IMR-90 (cell line): ENCODE data around the gene MEIS1. TPM values are rescaled to one million over a fixed set of nuclear protein-coding genes. Genes with fewer than 3 reads are reported as not detected.
A peak's percentile ranks its signal among the peaks of the same experiment; 100 is the strongest.

ENCODE experiments used
- ATAC-seq: fragments of 200-7000 bp; cut with Tn5 transposase; 2 replicates; pipeline ENCODE4 v1.9.1; 2020; ENCODE audit warnings: low read depth, mild to moderate bottlenecking, moderate library complexity
- BruUV-seq: library from RNA; stranded (reverse); fragments of 400-500 nt; replicated peaks from 2 replicates; lab custom pipeline; 2021; lab: Mats Ljungman, UMichigan
- CTCF ChIA-PET: fragments of 300-600 bp; formaldehyde crosslinking; extraction: SDS; loops from one replicate; lab custom pipeline; 2021; ENCODE audit warnings: antibody characterized with exemption; lab: Yijun Ruan, JAX
- POLR2A ChIA-PET: fragments of 300-600 bp; sonication (Branson Sonifier 250); formaldehyde crosslinking; loops from one replicate; lab custom pipeline; 2022; ENCODE audit warnings: antibody characterized with exemption; ENCODE audit not compliant: unreplicated experiment; lab: Charles Lee
- DNase-seq: peaks from one replicate; pipeline ENCODE4 v3.0.0; 2013
- H2AFZ ChIP-seq: replicated peaks from 2 replicates; pipeline ENCODE3; 2013; ENCODE audit warnings: low read length, mild to moderate bottlenecking; ENCODE audit not compliant: poor library complexity
- H2AK5ac ChIP-seq: 2 replicates; pipeline ENCODE4 v1.6.1; 2013; ENCODE audit warnings: low read depth, low read length, inconsistent platforms
- H2AK9ac ChIP-seq: replicated peaks from 2 replicates; pipeline ENCODE3; 2013; ENCODE audit warnings: mild to moderate bottlenecking, low read depth, low read length, moderate library complexity; ENCODE audit not compliant: poor library complexity
- H2BK120ac ChIP-seq: 2 replicates; pipeline ENCODE4 v1.6.1; 2013; ENCODE audit warnings: low read depth, low read length, inconsistent platforms
- H2BK15ac ChIP-seq: 3 replicates; pipeline ENCODE4 v1.6.1; 2013; ENCODE audit warnings: low read depth, low read length, inconsistent platforms
- H2BK20ac ChIP-seq: 2 replicates; pipeline ENCODE4 v1.6.1; 2013; ENCODE audit warnings: low read depth, mild to moderate bottlenecking, inconsistent platforms, low read length, moderate library complexity
- H2BK5ac ChIP-seq: 2 replicates; pipeline ENCODE4 v1.6.1; 2013; ENCODE audit warnings: mild to moderate bottlenecking, low read depth, low read length, inconsistent platforms; ENCODE audit not compliant: poor library complexity, severe bottlenecking
- H3K14ac ChIP-seq: replicated peaks from 2 replicates; pipeline ENCODE4 v1.6.1; 2013; ENCODE audit warnings: low read depth, low read length, inconsistent platforms
- H3K18ac ChIP-seq: 2 replicates; pipeline ENCODE4 v1.6.1; 2013; ENCODE audit warnings: low read depth, low read length, control low read depth
- H3K23ac ChIP-seq: 2 replicates; pipeline ENCODE4 v1.6.1; 2013; ENCODE audit warnings: low read depth, low read length, inconsistent platforms
- H3K27ac ChIP-seq: 2 replicates; pipeline ENCODE4 v1.5.1; 2013; ENCODE audit warnings: mild to moderate bottlenecking, control low read depth, low read length; ENCODE audit not compliant: insufficient read depth
- H3K27me3 ChIP-seq: 2 replicates; pipeline ENCODE4 v1.6.1; 2013; ENCODE audit warnings: low read length; ENCODE audit not compliant: control insufficient read depth, insufficient read depth
- H3K36me3 ChIP-seq: 2 replicates; pipeline ENCODE4 v1.6.1; 2013; ENCODE audit warnings: low read length, mixed read lengths; ENCODE audit not compliant: control insufficient read depth, insufficient read depth
- H3K4ac ChIP-seq: 2 replicates; pipeline ENCODE4 v1.6.1; 2013; ENCODE audit warnings: low read depth, low read length, inconsistent platforms
- H3K4me1 ChIP-seq: 2 replicates; pipeline ENCODE4 v1.6.1; 2013; ENCODE audit warnings: low read length, mixed read lengths; ENCODE audit not compliant: control insufficient read depth, insufficient read depth
- H3K4me2 ChIP-seq: 2 replicates; pipeline ENCODE4 v1.6.1; 2013; ENCODE audit warnings: low read depth, mild to moderate bottlenecking, control low read depth, low read length, moderate library complexity
- H3K4me3 ChIP-seq: 2 replicates; pipeline ENCODE4 v1.5.1; 2013; ENCODE audit warnings: low read depth, mild to moderate bottlenecking, control low read depth, low read length, moderate library complexity; ENCODE audit not compliant: insufficient read depth
- H3K56ac ChIP-seq: 2 replicates; pipeline ENCODE4 v1.6.1; 2013; ENCODE audit warnings: low read length, inconsistent platforms; ENCODE audit not compliant: insufficient read depth; ENCODE audit errors: extremely low read depth
- H3K79me1 ChIP-seq, 2 experiments: 2 replicates each; pipeline ENCODE4 v1.6.1; 2013; ENCODE audit warnings: low read length in 2 of 2, inconsistent platforms in 1 of 2, low read depth in 1 of 2
- H3K9ac ChIP-seq: 2 replicates; pipeline ENCODE4 v1.6.1; 2013; ENCODE audit warnings: low read depth, low read length, control low read depth
- H3K9me1 ChIP-seq: 2 replicates; pipeline ENCODE4 v1.6.1; 2013; ENCODE audit warnings: low read length, inconsistent platforms; ENCODE audit not compliant: insufficient read depth
- H3K9me3 ChIP-seq: 2 replicates; pipeline ENCODE4 v1.6.1; 2013; ENCODE audit warnings: low read length; ENCODE audit not compliant: control insufficient read depth, insufficient read depth
- H4K20me1 ChIP-seq: 2 replicates; pipeline ENCODE4 v1.6.1; 2013; ENCODE audit warnings: low read length, inconsistent platforms; ENCODE audit not compliant: insufficient read depth
- H4K5ac ChIP-seq: 2 replicates; pipeline ENCODE4 v1.6.1; 2013; ENCODE audit warnings: mild to moderate bottlenecking, low read depth, low read length, control low read depth
- H4K8ac ChIP-seq, 2 experiments: 2 replicates each; pipeline ENCODE4 v1.6.1; 2013; ENCODE audit warnings: low read depth in 2 of 2, low read length in 2 of 2, control low read depth in 1 of 2, inconsistent platforms in 1 of 2
- H4K91ac ChIP-seq: 2 replicates; pipeline ENCODE4 v1.6.1; 2013; ENCODE audit warnings: low read depth, low read length, inconsistent platforms; ENCODE audit not compliant: insufficient read depth
- CEBPB ChIP-seq: IDR thresholded peaks from 2 replicates; pipeline ENCODE4 v1.6.1; 2012; ENCODE audit warnings: low read depth, low read length, improper control_type of control experiment
- WGBS, 2 experiments: methylation state at CpG; one replicate each; pipeline versions ENCODE4 v1.1.5 to v1.1.7; 2013; ENCODE audit warnings: missing lambda C conversion rate in 2 of 2; ENCODE audit not compliant: insufficient read length in 1 of 2; ENCODE audit errors: extremely low coverage in 2 of 2; 5-methylcytosine and 5-hydroxymethylcytosine counted together
- dilution Hi-C: fragments of 300-500 bp; cut with HindIII; formaldehyde crosslinking; loops from one replicate; pipeline ENCODE4 v1.14.3; 2018; ENCODE audit warnings: low sequenced_read_pairs; ENCODE audit not compliant: unreplicated experiment
- in situ Hi-C: fragments of 300-500 bp; cut with MboI; formaldehyde crosslinking; loops from 3 replicates; pipeline ENCODE4 v1.14.3; 2019; ENCODE audit warnings: low sequenced_read_pairs, inconsistent platforms, mixed read lengths
- intact Hi-C: fragments of 100-400 bp; cut with micrococcal nuclease; formaldehyde crosslinking; loops from 2 replicates; pipeline ENCODE4 v1.10.0; 2022
- polyA plus RNA-seq, 3 experiments: library from polyadenylated mRNA; depleted of rRNA; stranded (reverse); fragments of >200 nt; gene quantifications; 2 replicates each; pipeline ENCODE4 v1.2.3, GENCODE V29; 2012; ENCODE audit warnings: low replicate concordance in 1 of 3
- total RNA-seq: library from RNA; depleted of rRNA; stranded (reverse); fragments of >200 nt; gene quantifications from 2 replicates; pipeline ENCODE4 v1.2.3, GENCODE V29; 2012

Gene MEIS1
- total and polyA plus RNA-seq, 2 of the 4 experiments (the other 2 are of a cell fraction) = 54.4 to 157 TPM

- Histone ChIP-seq H3K79me1 (peaks cover 21 to 63% of the 10 kb centered on the region in 2 experiments; a peak in 2 of 4 replicates), H3K56ac (peak overlapping the region; percentile 32; the same call in 1 of the 2 replicates), H3K14ac (no peak overlapping the region), H4K8ac (no peak overlapping the region), H4K5ac (no peak overlapping the region), H3K4ac (no peak overlapping the region), H2BK15ac (no peak overlapping the region), H2AK5ac (no peak overlapping the region), H3K4me2 (no peak overlapping the region), H4K91ac (no peak overlapping the region), H2BK120ac (no peak overlapping the region), H3K9ac (no peak overlapping the region), H3K18ac (no peak overlapping the region), H3K4me3 (no peak overlapping the region), H3K36me3 (peaks cover 28% of the 10 kb centered on the region), H3K9me1 (peaks cover 5% of the 10 kb centered on the region), H3K23ac (no peak overlapping the region), H3K27ac (no peak overlapping the region), H3K4me1 (peaks cover 28% of the 10 kb centered on the region), H4K20me1 (peaks cover 23% of the 10 kb centered on the region; the same call in 1 of the 2 replicates), H2BK5ac (peak overlapping the region; percentile 15), H2BK20ac (no peak overlapping the region), H2AFZ (no peak overlapping the region), H3K9me3 (no peaks in the 10 kb centered on the region), H3K27me3 (no peaks in the 10 kb centered on the region), H2AK9ac (no peak overlapping the region)
- ATAC-seq (no peak), DNase-seq (no peak)
- no TSS peak for BruUV-seq
- dilution Hi-C loops (no loop called here), in situ Hi-C loops (loop anchor here (10.0 kb wide), 1 partner anchor 1275 kb away; no protein-coding TSS in a partner anchor), intact Hi-C loops (no loop called here)
- ChIA-PET CTCF (interaction anchor here (1.1 kb wide), 1 partner anchor 127 kb away, joined by 3 read pairs; no protein-coding TSS in a partner anchor), POLR2A (interaction anchor here (0.6 kb wide), 1 partner anchor 56 kb away, joined by 3 read pairs; no protein-coding TSS in a partner anchor)
- TF ChIP-seq CEBPB = no peak
- WGBS, 2 experiments = no CpG with 5 or more reads among the region's 2 CpGs
Observed at GRCh38 chr2:66569974-66570373, 135.0 kb downstream of the MEIS1 start.
